Mesothelial cell of epicardium (in vitro differentiated cells): ENCODE measurements around the gene CYBC1. TPM values are rescaled to one million over a fixed set of nuclear protein-coding genes. Genes with fewer than 3 reads are reported as not detected.

Source experiments
- DNase-seq, 2 experiments: peaks; one replicate each; pipeline ENCODE4 v3.0.0; 2021; ENCODE audit warnings: low spot score in 2 of 2; ENCODE audit not compliant: unreplicated experiment in 2 of 2
- H3K27ac Mint-ChIP-seq: 2 replicates; pipeline ENCODE4 v1.8.0; 2021; ENCODE audit warnings: mixed read lengths
- H3K27me3 Mint-ChIP-seq: 2 replicates; pipeline ENCODE4 v1.8.0; 2021; ENCODE audit warnings: low read depth, mixed read lengths
- H3K36me3 Mint-ChIP-seq: 2 replicates; pipeline ENCODE4 v1.8.0; 2021; ENCODE audit warnings: mixed read lengths
- H3K4me1 Mint-ChIP-seq: 2 replicates; pipeline ENCODE4 v1.8.0; 2021; ENCODE audit warnings: mixed read lengths
- H3K4me3 Mint-ChIP-seq: 2 replicates; pipeline ENCODE4 v1.8.0; 2021; ENCODE audit warnings: mild to moderate bottlenecking, moderate library complexity, mixed read lengths
- H3K9me3 Mint-ChIP-seq: 2 replicates; pipeline ENCODE4 v1.8.0; 2021; ENCODE audit warnings: mixed read lengths
- total RNA-seq: library from RNA; stranded (reverse); gene quantifications from 3 replicates; pipeline ENCODE4 v1.2.1, GENCODE V29; 2021
- TF ChIP-seq, protein P1 (sequence below): fragments of 200-600 bp; sonication (generic); IDR thresholded peaks from one replicate; pipeline ENCODE4 v1.5.0; 2021; ENCODE audit warnings: antibody characterized with exemption; ENCODE audit not compliant: unreplicated experiment

The CYBC1 gene
- total RNA-seq, 1 donor from 2014 or later = 86.7 TPM

DNA sequence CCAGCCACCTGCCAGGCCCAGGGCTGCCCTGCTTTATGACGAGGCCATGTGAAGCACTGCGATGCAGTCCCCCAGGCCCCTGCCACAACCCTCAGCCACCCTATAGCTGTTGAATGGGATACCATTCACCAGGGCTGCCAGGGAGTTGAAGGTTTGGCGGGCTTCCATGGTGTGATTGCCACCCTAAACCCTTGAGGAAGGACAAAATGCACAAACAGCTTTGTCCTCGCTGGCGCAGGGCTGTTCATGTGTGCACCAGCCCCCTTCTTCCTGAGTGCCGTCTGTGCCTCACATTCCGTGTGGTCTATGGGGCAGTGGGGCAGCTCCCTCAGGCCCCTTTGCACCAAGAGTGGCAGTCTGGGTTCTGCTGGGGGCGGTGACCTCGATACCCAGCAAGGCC, 33.3 kb upstream of the CYBC1 start:
- H3K27ac Mint-ChIP-seq = no peak overlapping the region
- peaks cover 53% of the 10 kb centered on the region for H3K36me3 Mint-ChIP-seq
- DNase-seq = no peak
- no peaks in the 10 kb centered on the region for H3K27me3 Mint-ChIP-seq
- TF ChIP-seq, protein P1, sequence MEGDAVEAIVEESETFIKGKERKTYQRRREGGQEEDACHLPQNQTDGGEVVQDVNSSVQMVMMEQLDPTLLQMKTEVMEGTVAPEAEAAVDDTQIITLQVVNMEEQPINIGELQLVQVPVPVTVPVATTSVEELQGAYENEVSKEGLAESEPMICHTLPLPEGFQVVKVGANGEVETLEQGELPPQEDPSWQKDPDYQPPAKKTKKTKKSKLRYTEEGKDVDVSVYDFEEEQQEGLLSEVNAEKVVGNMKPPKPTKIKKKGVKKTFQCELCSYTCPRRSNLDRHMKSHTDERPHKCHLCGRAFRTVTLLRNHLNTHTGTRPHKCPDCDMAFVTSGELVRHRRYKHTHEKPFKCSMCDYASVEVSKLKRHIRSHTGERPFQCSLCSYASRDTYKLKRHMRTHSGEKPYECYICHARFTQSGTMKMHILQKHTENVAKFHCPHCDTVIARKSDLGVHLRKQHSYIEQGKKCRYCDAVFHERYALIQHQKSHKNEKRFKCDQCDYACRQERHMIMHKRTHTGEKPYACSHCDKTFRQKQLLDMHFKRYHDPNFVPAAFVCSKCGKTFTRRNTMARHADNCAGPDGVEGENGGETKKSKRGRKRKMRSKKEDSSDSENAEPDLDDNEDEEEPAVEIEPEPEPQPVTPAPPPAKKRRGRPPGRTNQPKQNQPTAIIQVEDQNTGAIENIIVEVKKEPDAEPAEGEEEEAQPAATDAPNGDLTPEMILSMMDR = no peak
- H3K4me3 Mint-ChIP-seq = no peak overlapping the region
- peaks cover under 1% of the 10 kb centered on the region for H3K4me1 Mint-ChIP-seq
- no peaks in the 10 kb centered on the region for H3K9me3 Mint-ChIP-seq

DNA sequence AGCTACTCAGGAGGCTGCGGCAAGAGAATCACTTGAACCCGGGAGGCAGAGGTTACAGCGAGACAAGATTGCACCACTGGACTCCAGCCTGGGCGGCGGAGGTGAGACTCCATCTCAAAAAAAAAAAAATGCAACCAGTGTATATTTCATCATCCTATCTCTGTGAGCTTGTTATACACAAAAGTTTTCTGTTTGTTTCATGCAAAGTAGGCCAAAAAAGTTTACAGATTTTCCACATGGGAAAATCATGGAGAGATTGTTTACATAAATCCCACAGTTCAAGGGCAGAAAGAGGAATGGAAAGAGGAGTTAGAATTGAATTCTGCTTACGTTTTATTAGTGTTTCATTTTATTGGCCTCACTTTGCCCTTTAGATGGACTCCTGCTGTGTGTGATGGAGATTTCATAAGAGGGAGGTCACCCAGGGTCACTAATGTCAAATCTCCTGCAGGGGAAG, 32.7 kb upstream of the CYBC1 start:
- H3K36me3 Mint-ChIP-seq = peaks cover 50% of the 10 kb centered on the region
- TF ChIP-seq, protein P1 = no peak
- no peak for DNase-seq

DNA sequence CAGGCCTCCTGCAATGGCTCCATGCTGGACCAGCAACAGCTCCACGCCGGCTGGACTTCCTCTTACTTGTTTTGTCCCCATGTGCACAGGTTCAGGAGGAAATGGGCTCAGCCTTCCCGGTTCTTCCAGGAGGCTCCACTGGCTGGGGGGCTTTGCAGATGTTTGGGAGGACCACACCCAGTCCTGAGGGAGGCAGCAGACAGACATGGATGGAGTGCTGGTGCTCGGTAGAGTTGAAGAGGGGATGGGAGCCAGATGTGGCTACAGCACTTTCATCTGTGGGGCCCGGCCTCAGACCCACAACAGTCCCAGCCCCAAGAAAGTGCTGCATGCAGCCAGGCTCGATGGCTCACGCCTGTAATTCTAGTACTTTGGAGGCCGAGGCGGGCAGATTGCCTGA, 29.8 kb upstream of the CYBC1 start:
- Mint-ChIP-seq H3K36me3 (peaks cover 37% of the 10 kb centered on the region), H3K27me3 (no peaks in the 10 kb centered on the region), H3K27ac (no peak overlapping the region)

More for the DNA sequence above, 32.7 kb upstream of the CYBC1 start:
- H3K4me3 Mint-ChIP-seq = no peak overlapping the region
- no peaks in the 10 kb centered on the region for H3K4me1 Mint-ChIP-seq
- H3K9me3 Mint-ChIP-seq = no peaks in the 10 kb centered on the region
- no peaks in the 10 kb centered on the region for H3K27me3 Mint-ChIP-seq
- no peak overlapping the region for H3K27ac Mint-ChIP-seq

DNA sequence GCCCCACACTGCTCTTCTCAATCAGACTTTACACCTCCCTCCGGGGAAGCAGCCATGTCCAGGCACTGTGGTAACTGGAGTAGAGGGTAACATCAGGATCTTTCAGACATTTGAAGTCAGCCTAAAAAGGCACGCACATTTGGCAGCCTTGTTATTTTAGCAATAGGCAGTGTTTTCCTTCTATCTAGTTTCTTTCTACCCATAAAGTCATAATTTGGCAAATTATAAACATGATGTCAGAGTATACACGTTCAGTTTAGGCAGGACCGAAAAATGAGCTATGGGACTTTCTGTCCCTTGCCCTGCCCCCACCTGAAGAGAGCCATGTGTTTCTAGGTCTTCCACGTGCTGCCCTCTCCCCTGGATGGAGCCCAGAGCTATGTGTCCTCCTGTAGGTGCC, 29.1 kb upstream of the CYBC1 start:
- no peaks in the 10 kb centered on the region for H3K27me3 Mint-ChIP-seq
- H3K27ac Mint-ChIP-seq = no peak overlapping the region

More for the DNA sequence above, 29.8 kb upstream of the CYBC1 start:
- Mint-ChIP-seq H3K4me3 (no peak overlapping the region), H3K9me3 (no peaks in the 10 kb centered on the region), H3K4me1 (no peaks in the 10 kb centered on the region)
- no peak for DNase-seq
- TF ChIP-seq, protein P1 = no peak

DNA sequence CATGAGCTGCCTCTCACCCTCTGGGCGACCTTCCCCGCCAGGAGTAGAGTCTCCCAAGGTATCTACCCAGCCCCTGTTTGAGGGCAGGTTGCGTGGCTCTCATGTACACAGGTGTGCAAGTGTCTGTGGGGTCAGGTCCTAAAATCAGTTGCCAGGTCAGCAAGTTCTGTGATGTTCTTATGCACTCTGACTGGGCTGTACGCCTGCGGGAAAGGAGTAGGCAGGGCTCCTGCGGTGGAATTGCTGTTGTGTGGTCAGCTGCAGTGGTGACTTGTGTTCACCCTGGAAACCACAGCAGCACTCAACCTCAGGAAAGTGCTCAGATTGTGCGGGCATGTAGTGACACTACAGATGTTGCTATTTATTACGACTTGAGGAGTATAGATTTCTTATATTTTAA, 27.4 kb upstream of the CYBC1 start:
- H3K27me3 Mint-ChIP-seq = no peaks in the 10 kb centered on the region
- H3K4me1 Mint-ChIP-seq = no peaks in the 10 kb centered on the region
- TF ChIP-seq, protein P1 = no peak
- no peak overlapping the region for H3K4me3 Mint-ChIP-seq
- H3K9me3 Mint-ChIP-seq = no peaks in the 10 kb centered on the region
- H3K36me3 Mint-ChIP-seq = peaks cover 26% of the 10 kb centered on the region
- no peak for DNase-seq
- H3K27ac Mint-ChIP-seq = no peak overlapping the region

More for the DNA sequence above, 29.1 kb upstream of the CYBC1 start:
- Mint-ChIP-seq H3K4me3 (no peak overlapping the region), H3K9me3 (no peaks in the 10 kb centered on the region), H3K4me1 (no peaks in the 10 kb centered on the region), H3K36me3 (peaks cover 32% of the 10 kb centered on the region)
- no peak for DNase-seq
- TF ChIP-seq, protein P1 = no peak

DNA sequence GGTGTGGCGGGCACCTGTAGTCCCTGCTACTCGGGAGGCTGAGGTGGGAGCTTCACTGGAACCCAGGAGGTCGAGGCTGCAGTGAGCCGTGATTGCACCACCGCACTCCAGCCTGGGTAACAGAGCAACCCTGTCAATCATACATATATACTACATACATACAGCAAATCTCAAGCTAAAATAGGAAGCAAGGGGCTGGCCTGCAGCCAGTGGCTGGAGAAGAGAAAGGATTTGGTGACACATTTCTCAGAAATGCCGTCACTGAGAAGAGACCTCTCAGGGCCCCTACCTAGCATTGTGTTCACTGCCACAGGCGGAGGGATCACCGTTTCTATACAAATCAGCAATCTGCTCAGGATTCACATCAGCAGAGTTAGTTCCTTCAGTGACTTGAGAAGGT, 24.9 kb upstream of the CYBC1 start:
- H3K27ac Mint-ChIP-seq = no peak overlapping the region
- peaks cover 26% of the 10 kb centered on the region for H3K36me3 Mint-ChIP-seq
- no peaks in the 10 kb centered on the region for H3K27me3 Mint-ChIP-seq
- DNase-seq = no peak
- no peak overlapping the region for H3K4me3 Mint-ChIP-seq
- H3K9me3 Mint-ChIP-seq = no peaks in the 10 kb centered on the region
- TF ChIP-seq, protein P1 = no peak
- no peaks in the 10 kb centered on the region for H3K4me1 Mint-ChIP-seq
